Gastroesophageal sphincter (tissue), 4 donors: Measurements from ENCODE around the gene CBX8. TPM values are rescaled to one million over a fixed set of nuclear protein-coding genes. Genes with fewer than 3 reads are reported as not detected.

ENCODE experiments used
- ATAC-seq: fragments of 150-250 bp; one replicate; pipeline ENCODE4 v1.9.1; 2016; ENCODE audit warnings: mild to moderate bottlenecking, moderate library complexity
- H3K27ac ChIP-seq, 4 donors: fragments of 200-600 bp; sonication (generic) in 3 of 4; 1 replicate in 3 of 4; 2 replicates in 1 of 4; pipeline ENCODE4 v1.5.1; 2016 to 2019
- H3K27me3 ChIP-seq: fragments of 200-600 bp; sonication (generic); one replicate; pipeline ENCODE4 v1.5.1; 2019
- H3K36me3 ChIP-seq, 2 donors: fragments of 200-600 bp; sonication (generic); one replicate each; pipeline ENCODE4 v1.5.1; 2019; ENCODE audit warnings: control low read depth in 1 of 2
- H3K4me1 ChIP-seq, 3 donors: fragments of 200-600 bp; sonication (generic); 1 replicate in 2 of 3; 2 replicates in 1 of 3; pipeline ENCODE4 v1.5.1; 2016 to 2019; ENCODE audit warnings: control low read depth in 2 of 3
- H3K4me3 ChIP-seq, 2 donors: fragments of 200-600 bp; sonication (generic); one replicate each; pipeline ENCODE4 v1.5.1; 2019; ENCODE audit warnings: mild to moderate bottlenecking in 1 of 2, moderate library complexity in 1 of 2
- H3K9me3 ChIP-seq, 3 donors: fragments of 200-600 bp; sonication (generic); one replicate each; pipeline ENCODE4 v1.5.1; 2017 to 2019; ENCODE audit warnings: control low read depth in 2 of 3
- EP300 ChIP-seq: sonication (generic); formaldehyde crosslinking; IDR thresholded peaks from one replicate; pipeline ENCODE4 v1.6.1; 2017; ENCODE audit warnings: antibody characterized with exemption, mild to moderate bottlenecking
- POLR2A ChIP-seq, 2 donors: fragments of 450-650 bp; IDR thresholded peaks; one replicate each; pipeline ENCODE4 v1.6.1; 2017; ENCODE audit warnings: antibody characterized with exemption in 2 of 2, mild to moderate bottlenecking in 2 of 2, moderate library complexity in 1 of 2
- POLR2AphosphoS5 ChIP-seq: sonication (generic); formaldehyde crosslinking; IDR thresholded peaks from one replicate; pipeline ENCODE4 v1.6.1; 2017; ENCODE audit warnings: antibody characterized with exemption
- WGBS, 2 donors: methylation state at CpG; one replicate each; pipeline ENCODE4 v1.1.5; 2018; ENCODE audit warnings: low coverage in 1 of 2; 5-methylcytosine and 5-hydroxymethylcytosine counted together
- total RNA-seq, 4 donors: library from RNA; depleted of rRNA; stranded (reverse); fragments of >200 nt; gene quantifications; one replicate each; pipeline ENCODE4 v1.1.0, GENCODE V29; 2016
- TF ChIP-seq, protein P1 (sequence below), 4 experiments: fragments of 200-600 bp in 2 of 4; fragments of 450-650 bp in 2 of 4; sonication (generic) in 1 of 4; IDR thresholded peaks; one replicate each; pipeline ENCODE4 v1.5.1; 2017 to 2019; ENCODE audit warnings: antibody characterized with exemption in 4 of 4, mild to moderate bottlenecking in 2 of 4, moderate library complexity in 2 of 4

CBX8 gene
- total RNA-seq, 4 donors from 2014 or later, result 0.40 to 10.6 (median 3.9) TPM

DNA sequence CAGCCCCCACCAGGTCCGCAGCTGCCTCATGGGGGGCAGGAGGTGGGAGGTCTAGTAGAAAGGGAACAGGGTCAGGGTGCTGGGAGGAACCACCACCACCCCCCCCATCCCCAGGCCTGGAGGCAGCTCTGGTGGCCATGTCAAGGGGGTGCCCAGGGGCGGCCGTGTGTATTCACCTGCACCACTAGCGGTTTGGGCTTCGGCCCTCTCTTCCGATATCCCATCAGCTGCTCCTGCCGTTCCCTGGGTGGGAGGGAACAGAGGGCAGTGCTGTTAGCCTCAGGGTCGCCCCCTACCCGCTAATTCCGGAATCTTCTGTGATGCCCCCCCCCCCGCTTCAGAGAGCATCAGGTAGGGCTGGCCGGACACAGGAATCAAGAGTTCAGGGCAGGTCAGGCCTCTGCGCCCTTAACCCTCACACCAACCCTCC lies 38.6 kb upstream of the CBX8 start:
- Histone ChIP-seq H3K9me3 (peaks cover 0 to 5% (median 0%) of the 10 kb centered on the region in 3 donors), H3K27ac (no peak overlapping the region), H3K36me3 (peaks cover 0 to 28% of the 10 kb centered on the region in 2 donors), H3K4me1 (peaks cover 5 to 76% (median 41%) of the 10 kb centered on the region in 3 donors), H3K27me3 (peaks cover 10% of the 10 kb centered on the region), H3K4me3 (no peak overlapping the region)
- no CpG with 5 or more reads among the region's 13 CpGs for WGBS, 2 donors
- TF ChIP-seq, protein P1, sequence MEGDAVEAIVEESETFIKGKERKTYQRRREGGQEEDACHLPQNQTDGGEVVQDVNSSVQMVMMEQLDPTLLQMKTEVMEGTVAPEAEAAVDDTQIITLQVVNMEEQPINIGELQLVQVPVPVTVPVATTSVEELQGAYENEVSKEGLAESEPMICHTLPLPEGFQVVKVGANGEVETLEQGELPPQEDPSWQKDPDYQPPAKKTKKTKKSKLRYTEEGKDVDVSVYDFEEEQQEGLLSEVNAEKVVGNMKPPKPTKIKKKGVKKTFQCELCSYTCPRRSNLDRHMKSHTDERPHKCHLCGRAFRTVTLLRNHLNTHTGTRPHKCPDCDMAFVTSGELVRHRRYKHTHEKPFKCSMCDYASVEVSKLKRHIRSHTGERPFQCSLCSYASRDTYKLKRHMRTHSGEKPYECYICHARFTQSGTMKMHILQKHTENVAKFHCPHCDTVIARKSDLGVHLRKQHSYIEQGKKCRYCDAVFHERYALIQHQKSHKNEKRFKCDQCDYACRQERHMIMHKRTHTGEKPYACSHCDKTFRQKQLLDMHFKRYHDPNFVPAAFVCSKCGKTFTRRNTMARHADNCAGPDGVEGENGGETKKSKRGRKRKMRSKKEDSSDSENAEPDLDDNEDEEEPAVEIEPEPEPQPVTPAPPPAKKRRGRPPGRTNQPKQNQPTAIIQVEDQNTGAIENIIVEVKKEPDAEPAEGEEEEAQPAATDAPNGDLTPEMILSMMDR (IDR thresholded peaks at IDR 0.05), result no peak
- no peak for TF ChIP-seq EP300
- no peak for TF ChIP-seq POLR2A (IDR thresholded peaks at IDR 0.05)
- no peak for TF ChIP-seq POLR2AphosphoS5
- no peak for ATAC-seq

DNA sequence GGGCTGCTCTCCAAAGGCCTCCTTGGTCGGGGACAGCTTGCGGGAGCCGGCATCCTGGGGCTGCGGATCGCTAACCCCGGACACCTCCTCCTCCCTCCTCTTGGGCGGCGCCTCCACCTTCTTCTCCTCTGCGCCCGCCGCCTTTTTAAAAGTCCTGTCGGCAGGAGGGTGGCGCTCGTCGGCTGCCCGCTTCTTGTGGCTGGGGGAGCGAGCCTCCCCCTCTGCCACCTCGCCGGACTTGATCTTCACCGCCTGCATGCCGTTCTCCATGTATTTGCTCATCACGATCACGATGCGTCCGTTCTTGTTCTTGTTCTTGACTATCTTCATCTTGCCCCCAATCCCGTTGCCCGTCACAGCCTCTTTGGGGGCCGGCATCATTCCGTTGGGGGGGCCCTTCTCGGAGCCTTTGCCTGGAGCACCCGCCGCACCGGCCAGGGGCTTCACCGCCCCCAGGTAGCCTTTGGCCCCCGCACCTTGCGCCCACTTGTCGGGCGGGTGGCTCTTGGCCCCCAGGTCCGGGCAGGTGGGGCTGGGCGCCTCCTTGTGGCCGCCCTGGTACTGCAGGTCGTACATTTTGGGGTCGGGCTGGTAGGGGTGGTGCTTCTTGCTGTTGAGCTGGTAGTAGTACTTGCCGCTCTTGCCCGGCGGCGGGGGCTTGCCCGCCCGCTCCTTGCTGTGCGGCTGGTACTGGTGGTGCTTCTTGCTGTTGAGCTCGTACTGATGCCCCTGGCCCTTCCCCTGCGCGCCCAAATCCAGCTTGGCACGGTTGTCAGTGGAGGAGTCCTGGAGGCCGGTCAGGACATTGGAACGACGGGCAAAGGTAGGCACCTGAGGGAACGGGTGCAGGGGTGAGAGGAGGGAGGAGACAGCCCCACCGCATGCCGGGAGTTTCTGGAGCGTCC lies 37.9 kb upstream of the CBX8 start:
- no peak overlapping the region for H3K27ac ChIP-seq
- 90 to 94% methylated on average over 6 to 19 of the region's 61 CpGs for WGBS, 2 donors
- H3K4me1 ChIP-seq, result peaks cover 5 to 69% (median 34%) of the 10 kb centered on the region in 3 donors
- no peak overlapping the region for H3K4me3 ChIP-seq
- TF ChIP-seq, protein P1 (IDR thresholded peaks at IDR 0.05), result peak in 3 of 4 experiments; percentile 46 to 69 (median 55)
- no peak for TF ChIP-seq EP300
- H3K27me3 ChIP-seq, result peaks cover 3% of the 10 kb centered on the region
- ATAC-seq, result no peak
- peaks cover 0 to 28% of the 10 kb centered on the region in 2 donors for H3K36me3 ChIP-seq
- H3K9me3 ChIP-seq, result no peaks in the 10 kb centered on the region

DNA sequence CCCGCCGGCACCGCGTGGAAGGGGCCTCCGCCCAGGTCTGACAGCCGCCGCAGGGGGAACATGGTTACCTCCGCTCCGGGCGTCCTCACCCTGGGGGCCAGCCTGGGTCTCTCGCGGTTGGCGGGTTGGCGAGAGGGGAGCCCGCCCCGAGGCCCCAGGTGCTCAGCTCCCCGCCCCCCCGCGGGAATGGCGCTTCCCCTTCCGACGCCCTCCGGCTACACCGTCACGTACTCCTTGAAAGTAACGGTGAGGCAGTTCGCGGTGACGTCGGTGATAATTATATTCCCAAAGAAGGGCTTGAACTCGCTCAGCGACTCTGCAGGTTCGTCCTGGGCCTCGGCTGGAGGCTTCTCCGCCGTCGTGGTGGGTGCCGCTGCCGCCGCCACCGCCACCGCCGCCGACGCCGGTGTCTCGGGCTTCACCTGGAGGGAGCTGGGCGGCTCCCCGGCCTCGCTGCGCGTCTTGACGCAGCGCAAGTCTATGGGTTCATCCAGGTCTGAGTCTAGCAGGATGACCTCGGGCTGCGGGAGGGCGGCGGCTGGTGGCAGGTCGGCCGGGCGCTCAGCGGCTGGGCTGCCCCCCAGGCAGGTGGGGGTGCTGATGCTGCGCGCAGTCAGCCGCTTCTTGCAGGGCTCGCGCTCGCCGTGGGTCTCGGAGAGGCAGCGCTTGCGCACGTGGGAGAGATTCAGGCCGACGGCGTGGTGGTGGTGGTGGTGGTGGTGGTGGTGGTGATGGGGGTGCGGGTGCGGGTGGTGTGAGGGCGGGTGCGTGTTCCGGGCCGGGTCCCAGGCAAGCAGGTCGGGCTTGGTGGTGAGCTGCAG lies 37.1 kb upstream of the CBX8 start:
- 90% methylated on average over 2 of the region's 83 CpGs; no CpG with 5 or more reads in 1 of the 2 donors for WGBS, 2 donors

DNA sequence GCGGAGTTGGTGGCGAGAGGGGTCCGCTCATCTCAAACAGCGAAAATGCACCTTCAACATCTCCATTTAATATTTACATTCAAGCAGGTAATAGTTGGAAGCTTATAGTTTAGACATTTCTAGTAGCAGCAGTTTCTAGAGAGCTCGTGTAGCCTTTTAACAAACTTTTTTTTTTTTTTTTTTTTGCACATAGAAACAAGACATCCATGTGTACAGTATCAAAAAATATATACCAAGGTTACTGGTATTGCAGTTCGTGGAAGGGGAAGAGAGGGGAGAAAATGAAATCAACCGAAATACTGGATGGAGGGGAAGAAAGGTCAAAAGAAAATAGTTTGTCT lies 36.2 kb upstream of the CBX8 start:
- Histone ChIP-seq H3K27me3 (no peaks in the 10 kb centered on the region), H3K9me3 (no peaks in the 10 kb centered on the region), H3K4me1 (peaks cover 5 to 63% (median 31%) of the 10 kb centered on the region in 3 donors), H3K27ac (no peak overlapping the region), H3K4me3 (peak overlapping the region in 1 of 2 donors; percentile 43), H3K36me3 (peaks cover 0 to 28% of the 10 kb centered on the region in 2 donors)
- 90% methylated on average over 2 to 7 of the region's 7 CpGs for WGBS, 2 donors
- TF ChIP-seq, protein P1 (IDR thresholded peaks at IDR 0.05), result no peak
- TF ChIP-seq POLR2AphosphoS5 (no peak), POLR2A (IDR thresholded peaks at IDR 0.05) (no peak), EP300 (no peak)
- ATAC-seq, result no peak

More for the DNA sequence above, 37.1 kb upstream of the CBX8 start:
- no peak overlapping the region for H3K4me3 ChIP-seq
- H3K27me3 ChIP-seq, result no peaks in the 10 kb centered on the region
- no peak overlapping the region for H3K27ac ChIP-seq
- H3K36me3 ChIP-seq, result peaks cover 0 to 28% of the 10 kb centered on the region in 2 donors
- TF ChIP-seq POLR2AphosphoS5 (no peak), POLR2A (IDR thresholded peaks at IDR 0.05) (no peak), EP300 (no peak)
- TF ChIP-seq, protein P1 (IDR thresholded peaks at IDR 0.05), result no peak
- H3K4me1 ChIP-seq, result peaks cover 5 to 65% (median 31%) of the 10 kb centered on the region in 3 donors
- ATAC-seq, result no peak
- H3K9me3 ChIP-seq, result no peaks in the 10 kb centered on the region
